ENCODE measurements around the gene ADGRV1.

ADGRV1 gene

DNA sequence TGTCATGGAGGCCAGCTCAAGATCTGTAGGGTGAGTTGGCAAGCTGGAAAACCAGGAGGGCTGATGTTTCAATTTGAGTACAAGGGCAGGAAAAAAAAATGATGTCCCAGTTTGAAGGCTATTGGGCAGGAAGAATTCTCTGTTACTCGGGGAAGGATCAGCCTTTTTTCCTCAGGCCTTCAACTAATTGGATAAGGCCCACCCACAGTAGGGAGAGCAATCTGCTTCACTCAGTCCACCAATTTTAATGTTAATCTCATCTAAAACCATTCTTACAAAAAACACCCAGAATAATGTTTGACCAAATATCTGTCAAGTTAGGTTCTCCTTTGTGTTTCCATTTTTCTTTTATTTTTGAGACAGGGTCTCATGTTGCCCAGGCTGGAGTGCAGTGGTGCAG lies 442.1 kb downstream of the ADGRV1 start:
- H3K9me3 ChIP-seq (ENCODE audit: insufficient read depth, low read depth, low read length), result peaks cover 1% of the 10 kb centered on the region
- no peak overlapping the region for H2BK5ac ChIP-seq (ENCODE audit: low read depth, low read length, poor library complexity)
- no peak overlapping the region for H3K4me2 ChIP-seq (ENCODE audit: low read length)
- H3K27ac ChIP-seq (ENCODE audit: low read depth, low read length), result no peak overlapping the region
- H3K4me1 ChIP-seq (ENCODE audit: control insufficient read depth in 1 of 2, insufficient read depth in 2 of 2, low read length in 2 of 2), result no peaks in the 10 kb centered on the region
- H3K36me3 ChIP-seq (ENCODE audit: control insufficient read depth in 1 of 2, insufficient read depth in 2 of 2, low read length in 2 of 2), result no peaks in the 10 kb centered on the region
- DNase-seq, result no peak
- no peaks in the 10 kb centered on the region for H3K27me3 ChIP-seq (ENCODE audit: insufficient read depth, low read length)
- no peak overlapping the region for H3K4ac ChIP-seq (ENCODE audit: low read depth, low read length)
- H3K79me2 ChIP-seq (ENCODE audit: control insufficient read depth, insufficient read depth, low read length, poor library complexity), result no peaks in the 10 kb centered on the region
- no peak overlapping the region for H2BK120ac ChIP-seq (ENCODE audit: insufficient read depth, low read length, poor library complexity)
- no peak overlapping the region for H3K18ac ChIP-seq (ENCODE audit: low read length)
- H4K12ac ChIP-seq (ENCODE audit: low read depth, low read length), result no peak overlapping the region
- H2BK12ac ChIP-seq (ENCODE audit: low read length), result no peak overlapping the region
- H3K4me3 ChIP-seq (ENCODE audit: low read depth, low read length), result no peak overlapping the region
- no CpG with 5 or more reads among the region's 1 CpG for WGBS (ENCODE audit: extremely low coverage, insufficient coverage, insufficient read length)
- no peaks in the 10 kb centered on the region for H3K79me1 ChIP-seq (ENCODE audit: low read length)
- H4K8ac ChIP-seq (ENCODE audit: low read depth, low read length), result no peak overlapping the region
- no peak overlapping the region for H3K14ac ChIP-seq (ENCODE audit: low read length)
- no peak overlapping the region for H2AK5ac ChIP-seq (ENCODE audit: low read length)
- H3K9ac ChIP-seq (ENCODE audit: low read length), result no peak overlapping the region
- H2AFZ ChIP-seq (ENCODE audit: insufficient read depth, low read length, poor library complexity), result no peak overlapping the region
- H4K91ac ChIP-seq (ENCODE audit: low read depth, low read length), result no peak overlapping the region
- H3K23ac ChIP-seq (ENCODE audit: low read length), result no peak overlapping the region

DNA sequence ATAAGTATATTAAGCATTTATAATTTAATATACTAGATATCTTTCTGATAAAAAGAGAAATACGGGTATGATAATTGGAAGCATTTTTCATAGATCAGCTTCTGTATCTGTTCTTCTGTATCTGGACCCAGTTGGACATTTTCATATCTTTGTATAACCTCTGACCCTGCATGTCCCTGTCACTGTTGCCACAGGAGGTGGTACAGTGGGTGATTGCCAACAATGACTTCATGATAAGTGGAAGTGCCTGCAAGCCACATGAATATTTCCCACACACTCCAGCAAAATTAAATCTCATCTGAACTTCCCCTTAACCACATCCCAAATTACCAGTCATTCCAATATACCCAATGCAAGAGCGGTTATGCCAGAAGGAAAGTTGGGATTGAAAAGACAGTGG lies 448.1 kb downstream of the ADGRV1 start:
- no peak overlapping the region for H3K4me3 ChIP-seq (ENCODE audit: low read depth, low read length)
- H3K14ac ChIP-seq (ENCODE audit: low read length), result no peak overlapping the region
- H2BK120ac ChIP-seq (ENCODE audit: insufficient read depth, low read length, poor library complexity), result no peak overlapping the region
- no peaks in the 10 kb centered on the region for H3K9me3 ChIP-seq (ENCODE audit: insufficient read depth, low read depth, low read length)
- H3K36me3 ChIP-seq (ENCODE audit: control insufficient read depth in 1 of 2, insufficient read depth in 2 of 2, low read length in 2 of 2), result no peaks in the 10 kb centered on the region
- H2BK12ac ChIP-seq (ENCODE audit: low read length), result no peak overlapping the region
- H3K18ac ChIP-seq (ENCODE audit: low read length), result no peak overlapping the region
- no CpG with 5 or more reads among the region's 2 CpGs for WGBS (ENCODE audit: extremely low coverage, insufficient coverage, insufficient read length)
- H3K9ac ChIP-seq (ENCODE audit: low read length), result no peak overlapping the region
- H3K4ac ChIP-seq (ENCODE audit: low read depth, low read length), result no peak overlapping the region
- no peaks in the 10 kb centered on the region for H3K79me2 ChIP-seq (ENCODE audit: control insufficient read depth, insufficient read depth, low read length, poor library complexity)
- H4K8ac ChIP-seq (ENCODE audit: low read depth, low read length), result no peak overlapping the region
- DNase-seq, result no peak
- no peak overlapping the region for H2BK5ac ChIP-seq (ENCODE audit: low read depth, low read length, poor library complexity)
- H3K79me1 ChIP-seq (ENCODE audit: low read length), result no peaks in the 10 kb centered on the region
- no peak overlapping the region for H4K12ac ChIP-seq (ENCODE audit: low read depth, low read length)
- H3K27ac ChIP-seq (ENCODE audit: low read depth, low read length), result no peak overlapping the region
- no peak overlapping the region for H3K4me2 ChIP-seq (ENCODE audit: low read length)
- no peaks in the 10 kb centered on the region for H3K27me3 ChIP-seq (ENCODE audit: insufficient read depth, low read length)
- no peaks in the 10 kb centered on the region for H3K4me1 ChIP-seq (ENCODE audit: control insufficient read depth in 1 of 2, insufficient read depth in 2 of 2, low read length in 2 of 2)
- no peak overlapping the region for H4K91ac ChIP-seq (ENCODE audit: low read depth, low read length)
- no peak overlapping the region for H2AK5ac ChIP-seq (ENCODE audit: low read length)
- H3K23ac ChIP-seq (ENCODE audit: low read length), result no peak overlapping the region
- H2AFZ ChIP-seq (ENCODE audit: insufficient read depth, low read length, poor library complexity), result no peak overlapping the region

DNA sequence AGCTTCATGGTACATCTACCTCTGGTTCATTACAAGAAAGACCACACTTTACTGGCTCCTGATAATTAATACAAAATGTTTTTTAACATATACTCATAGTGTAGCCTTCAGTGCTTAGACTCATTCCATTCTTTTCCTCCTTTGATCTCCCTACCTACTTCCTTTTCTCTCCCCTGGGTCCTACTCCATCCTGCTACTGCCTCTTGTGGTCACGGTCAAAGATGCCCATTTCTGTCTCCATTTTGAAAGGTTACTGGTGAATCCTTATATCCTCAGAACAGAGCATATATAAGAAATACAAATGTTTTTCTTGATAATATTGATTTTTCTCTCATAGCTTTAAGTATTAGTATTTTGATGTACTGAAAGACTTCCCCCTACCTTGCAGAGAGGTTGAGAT lies 448.7 kb downstream of the ADGRV1 start:
- no peak overlapping the region for H2AK5ac ChIP-seq (ENCODE audit: low read length)
- no peak for DNase-seq
- no peak overlapping the region for H2BK12ac ChIP-seq (ENCODE audit: low read length)
- H3K79me2 ChIP-seq (ENCODE audit: control insufficient read depth, insufficient read depth, low read length, poor library complexity), result no peaks in the 10 kb centered on the region
- H3K14ac ChIP-seq (ENCODE audit: low read length), result no peak overlapping the region
- WGBS (ENCODE audit: extremely low coverage, insufficient coverage, insufficient read length), result no CpG with 5 or more reads among the region's 1 CpG
- no peaks in the 10 kb centered on the region for H3K27me3 ChIP-seq (ENCODE audit: insufficient read depth, low read length)
- no peak overlapping the region for H4K12ac ChIP-seq (ENCODE audit: low read depth, low read length)
- no peak overlapping the region for H3K4ac ChIP-seq (ENCODE audit: low read depth, low read length)
- H3K9ac ChIP-seq (ENCODE audit: low read length), result no peak overlapping the region
- no peak overlapping the region for H3K23ac ChIP-seq (ENCODE audit: low read length)
- H2BK5ac ChIP-seq (ENCODE audit: low read depth, low read length, poor library complexity), result no peak overlapping the region
- no peaks in the 10 kb centered on the region for H3K36me3 ChIP-seq (ENCODE audit: control insufficient read depth in 1 of 2, insufficient read depth in 2 of 2, low read length in 2 of 2)
- no peaks in the 10 kb centered on the region for H3K9me3 ChIP-seq (ENCODE audit: insufficient read depth, low read depth, low read length)
- H3K18ac ChIP-seq (ENCODE audit: low read length), result no peak overlapping the region
- no peaks in the 10 kb centered on the region for H3K4me1 ChIP-seq (ENCODE audit: control insufficient read depth in 1 of 2, insufficient read depth in 2 of 2, low read length in 2 of 2)
- H2AFZ ChIP-seq (ENCODE audit: insufficient read depth, low read length, poor library complexity), result no peak overlapping the region
- H3K27ac ChIP-seq (ENCODE audit: low read depth, low read length), result no peak overlapping the region
- H3K79me1 ChIP-seq (ENCODE audit: low read length), result no peaks in the 10 kb centered on the region
- H3K4me2 ChIP-seq (ENCODE audit: low read length), result no peak overlapping the region
- H2BK120ac ChIP-seq (ENCODE audit: insufficient read depth, low read length, poor library complexity), result no peak overlapping the region
- no peak overlapping the region for H3K4me3 ChIP-seq (ENCODE audit: low read depth, low read length)
- H4K91ac ChIP-seq (ENCODE audit: low read depth, low read length), result no peak overlapping the region
- H4K8ac ChIP-seq (ENCODE audit: low read depth, low read length), result no peak overlapping the region

DNA sequence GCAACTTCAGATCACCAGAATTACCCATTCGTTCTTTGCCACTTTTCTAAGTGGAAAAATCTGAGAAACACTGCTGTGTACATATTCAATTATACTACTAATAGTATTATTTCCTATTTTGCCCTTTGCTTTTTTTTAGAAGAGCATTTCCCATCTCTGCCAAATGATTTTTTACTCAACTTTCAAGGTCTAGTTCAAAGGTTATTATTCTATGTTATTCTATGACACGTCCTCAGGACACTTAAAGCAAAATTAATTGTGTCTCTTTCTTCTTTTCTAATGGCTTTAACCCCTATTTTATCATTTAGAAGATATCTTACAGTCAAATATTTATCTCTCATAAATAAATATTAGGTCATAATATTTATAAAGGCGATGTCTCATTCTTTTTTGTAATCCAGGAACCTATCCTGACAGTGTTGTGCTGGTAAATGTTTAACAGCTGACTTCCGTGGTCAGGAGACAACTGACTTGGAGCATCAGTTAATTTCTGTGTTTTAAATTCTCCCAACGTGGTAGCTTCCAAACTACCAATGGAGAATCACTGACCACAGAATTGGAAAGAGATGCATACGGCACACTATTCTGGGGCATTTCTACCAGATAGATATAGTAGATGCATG lies 449.3 kb downstream of the ADGRV1 start:
- Histone ChIP-seq H4K12ac (ENCODE audit: low read depth, low read length) (no peak overlapping the region), H3K18ac (ENCODE audit: low read length) (no peak overlapping the region), H3K23ac (ENCODE audit: low read length) (no peak overlapping the region), H3K27ac (ENCODE audit: low read depth, low read length) (no peak overlapping the region), H3K14ac (ENCODE audit: low read length) (no peak overlapping the region), H4K8ac (ENCODE audit: low read depth, low read length) (no peak overlapping the region), H2BK120ac (ENCODE audit: insufficient read depth, low read length, poor library complexity) (no peak overlapping the region), H3K4ac (ENCODE audit: low read depth, low read length) (no peak overlapping the region), H4K91ac (ENCODE audit: low read depth, low read length) (no peak overlapping the region), H3K9ac (ENCODE audit: low read length) (no peak overlapping the region), H3K4me1 (ENCODE audit: control insufficient read depth in 1 of 2, insufficient read depth in 2 of 2, low read length in 2 of 2) (no peaks in the 10 kb centered on the region), H3K27me3 (ENCODE audit: insufficient read depth, low read length) (no peaks in the 10 kb centered on the region), H3K36me3 (ENCODE audit: control insufficient read depth in 1 of 2, insufficient read depth in 2 of 2, low read length in 2 of 2) (no peaks in the 10 kb centered on the region), H2BK12ac (ENCODE audit: low read length) (no peak overlapping the region), H3K9me3 (ENCODE audit: insufficient read depth, low read depth, low read length) (no peaks in the 10 kb centered on the region), H2BK5ac (ENCODE audit: low read depth, low read length, poor library complexity) (no peak overlapping the region), H2AFZ (ENCODE audit: insufficient read depth, low read length, poor library complexity) (no peak overlapping the region), H2AK5ac (ENCODE audit: low read length) (no peak overlapping the region), H3K79me2 (ENCODE audit: control insufficient read depth, insufficient read depth, low read length, poor library complexity) (no peaks in the 10 kb centered on the region), H3K4me3 (ENCODE audit: low read depth, low read length) (no peak overlapping the region), H3K4me2 (ENCODE audit: low read length) (no peak overlapping the region), H3K79me1 (ENCODE audit: low read length) (no peaks in the 10 kb centered on the region)
- no CpG with 5 or more reads among the region's 6 CpGs for WGBS (ENCODE audit: extremely low coverage, insufficient coverage, insufficient read length)
- DNase-seq, result no peak

All from trophoblast cell (in vitro differentiated cells and primary cell).